IPS-15b (cell line): ENCODE measurements around the gene ASPSCR1.
A peak's percentile ranks its signal among the peaks of the same experiment; 100 is the strongest.

Experiments
- H3K27me3 ChIP-seq: one replicate; pipeline ENCODE4 v1.6.1; 2013; ENCODE audit warnings: low read length; ENCODE audit not compliant: control insufficient read depth, insufficient read depth
- H3K36me3 ChIP-seq: one replicate; pipeline ENCODE4 v1.6.1; 2013; ENCODE audit warnings: low read length; ENCODE audit not compliant: control insufficient read depth, insufficient read depth
- H3K4me1 ChIP-seq: one replicate; pipeline ENCODE4 v1.6.1; 2013; ENCODE audit warnings: mild to moderate bottlenecking, low read length; ENCODE audit not compliant: control insufficient read depth, insufficient read depth
- H3K4me3 ChIP-seq: one replicate; pipeline ENCODE4 v1.5.1; 2013; ENCODE audit warnings: low read depth, low read length
- H3K9ac ChIP-seq: one replicate; pipeline ENCODE4 v1.6.1; 2013; ENCODE audit warnings: low read depth, mild to moderate bottlenecking, low read length
- H3K9me3 ChIP-seq: one replicate; pipeline ENCODE4 v1.6.1; 2013; ENCODE audit warnings: mild to moderate bottlenecking, low read length; ENCODE audit not compliant: control insufficient read depth, insufficient read depth

ASPSCR1 gene

GRCh38 chr17:81966343-81967243 lies 10.8 kb upstream of the ASPSCR1 start:
- H3K27me3 ChIP-seq: peaks cover 47% of the 10 kb centered on the region
- peaks cover 8% of the 10 kb centered on the region for H3K4me1 ChIP-seq
- no peak overlapping the region for H3K9ac ChIP-seq
- no peaks in the 10 kb centered on the region for H3K9me3 ChIP-seq
- no peaks in the 10 kb centered on the region for H3K36me3 ChIP-seq
- H3K4me3 ChIP-seq: peak overlapping the region; percentile 16

DNA sequence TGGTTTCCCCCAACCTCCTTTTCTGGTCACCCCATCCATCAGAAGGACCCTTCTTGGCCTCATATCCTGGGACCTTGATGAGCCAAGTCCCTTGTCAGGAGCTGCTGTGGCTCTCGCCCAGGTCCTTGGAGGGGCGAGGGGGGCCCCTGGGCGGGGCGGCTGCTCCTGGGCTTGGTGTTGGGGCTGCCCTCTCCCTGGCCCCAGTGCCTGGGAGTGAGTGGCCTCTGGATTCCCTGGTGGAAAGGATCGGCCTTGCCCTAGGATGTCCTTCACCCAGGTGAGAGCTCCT lies 10.2 kb upstream of the ASPSCR1 start:
- no peak overlapping the region for H3K9ac ChIP-seq
- H3K4me3 ChIP-seq: peak overlapping the region; percentile 16
- peaks cover 8% of the 10 kb centered on the region for H3K4me1 ChIP-seq
- H3K36me3 ChIP-seq: no peaks in the 10 kb centered on the region
- peaks cover 42% of the 10 kb centered on the region for H3K27me3 ChIP-seq
- H3K9me3 ChIP-seq: no peaks in the 10 kb centered on the region

DNA sequence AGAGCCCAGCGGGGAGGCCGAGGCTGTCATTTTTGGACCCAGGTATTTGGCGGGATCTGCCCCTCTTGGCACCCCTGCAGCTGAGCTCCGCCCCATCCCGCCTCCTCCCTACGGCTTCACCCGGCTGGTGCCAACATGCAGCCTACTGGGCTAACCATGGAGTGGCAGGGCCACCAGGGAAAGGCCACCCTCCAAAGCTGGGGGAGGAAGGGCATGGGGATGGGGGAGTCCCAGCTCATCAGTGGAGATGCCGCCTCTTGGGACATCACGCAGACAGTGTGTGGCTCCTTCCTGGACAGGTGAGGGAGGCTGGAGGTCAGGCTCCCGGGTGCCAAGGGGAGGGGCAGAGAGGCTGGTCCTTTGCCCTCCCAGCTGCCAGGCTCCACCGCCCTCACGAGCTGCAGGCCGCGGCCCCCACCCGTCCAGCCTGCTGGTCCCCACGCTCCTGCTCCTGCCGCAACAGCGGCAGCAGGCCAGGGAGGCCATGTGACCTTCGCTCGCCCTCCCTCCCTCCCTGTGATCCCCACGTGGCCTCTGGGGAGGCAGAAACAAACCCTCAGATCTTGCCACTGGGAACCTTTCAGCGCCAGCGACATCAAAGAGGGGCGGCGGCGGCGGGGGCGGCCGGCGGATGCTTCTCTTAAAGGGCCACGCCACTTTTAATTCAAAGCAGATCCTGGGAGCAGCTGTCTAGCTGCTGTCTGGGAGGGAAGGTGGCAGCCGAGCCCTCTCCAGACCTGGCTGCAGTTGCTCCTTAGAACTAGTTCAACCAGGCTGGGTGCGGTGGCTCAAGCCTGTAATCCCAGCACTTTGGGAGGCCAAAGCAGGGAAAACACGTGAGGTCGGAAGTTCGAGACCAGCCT lies 9.7 kb upstream of the ASPSCR1 start:
- peaks cover 37% of the 10 kb centered on the region for H3K27me3 ChIP-seq
- H3K4me1 ChIP-seq: peaks cover 8% of the 10 kb centered on the region
- H3K9me3 ChIP-seq: no peaks in the 10 kb centered on the region
- H3K36me3 ChIP-seq: no peaks in the 10 kb centered on the region
- no peak overlapping the region for H3K9ac ChIP-seq
- peak overlapping the region; percentile 16 for H3K4me3 ChIP-seq

DNA sequence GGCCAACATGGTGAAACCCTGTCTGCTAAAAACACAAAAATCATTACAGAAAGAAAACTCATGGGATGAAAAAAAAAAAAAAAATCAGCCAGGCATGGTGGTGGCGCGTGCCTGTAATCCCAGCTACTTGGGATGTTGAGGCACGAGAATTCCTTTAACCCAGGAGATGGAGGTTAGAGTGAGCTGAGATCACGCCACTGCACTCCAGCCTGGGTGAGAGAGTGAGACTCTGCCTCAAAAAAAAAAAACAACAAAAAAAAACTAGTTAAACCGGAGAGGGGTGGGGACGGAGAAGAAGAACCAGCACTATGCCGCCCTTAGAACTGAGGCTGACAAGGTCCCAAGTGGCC lies 9.1 kb upstream of the ASPSCR1 start:
- Histone ChIP-seq H3K9ac (no peak overlapping the region), H3K4me3 (peak overlapping the region; percentile 13), H3K4me1 (peaks cover 8% of the 10 kb centered on the region), H3K9me3 (no peaks in the 10 kb centered on the region), H3K36me3 (no peaks in the 10 kb centered on the region), H3K27me3 (peaks cover 31% of the 10 kb centered on the region)

DNA sequence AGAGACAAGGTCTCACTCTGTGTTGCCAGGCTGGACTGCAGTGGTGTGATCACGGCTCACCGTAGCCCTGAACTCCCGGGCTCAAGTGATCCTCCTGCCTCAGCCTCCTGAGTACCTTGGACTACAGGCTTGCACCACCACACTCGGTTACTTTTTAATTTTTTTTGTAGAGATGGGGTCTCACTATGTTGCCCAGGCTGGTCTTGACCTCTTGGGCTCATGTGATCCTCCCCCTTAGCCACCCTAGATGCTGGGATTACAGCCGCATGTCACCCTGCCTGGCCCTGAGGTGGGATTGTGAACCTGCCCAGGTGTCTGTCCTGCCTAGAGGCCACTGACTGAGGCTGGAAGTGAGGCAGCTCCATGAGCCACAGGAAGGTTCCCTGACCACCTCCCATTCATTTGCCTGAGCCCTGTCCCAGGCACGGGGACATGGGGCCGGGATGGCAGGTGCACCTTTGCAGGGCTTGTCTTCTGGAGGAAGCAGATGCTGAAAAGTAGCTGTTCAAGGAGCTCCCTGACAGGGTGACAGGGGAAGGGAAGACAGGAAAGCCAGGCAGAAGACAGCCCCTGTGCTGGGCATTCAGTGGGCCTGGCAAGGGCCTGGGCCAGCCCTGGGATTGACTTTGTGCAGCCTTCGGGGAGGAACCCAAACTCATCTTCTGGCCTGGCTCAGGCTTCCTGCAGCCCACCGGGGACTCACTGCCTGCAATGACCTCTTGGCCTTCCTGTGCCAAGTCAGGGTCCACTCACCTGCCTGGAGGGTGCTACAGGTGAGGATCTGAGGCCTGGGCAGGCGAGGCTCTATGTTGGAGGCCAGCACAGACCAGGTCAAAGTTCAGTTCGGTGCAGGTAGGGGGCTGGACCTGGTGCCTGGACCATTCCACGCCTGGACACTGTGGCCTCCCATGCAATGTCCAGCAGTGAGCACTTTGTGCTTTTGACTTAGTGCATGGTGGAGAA lies 8.3 kb upstream of the ASPSCR1 start:
- H3K36me3 ChIP-seq: no peaks in the 10 kb centered on the region
- H3K4me3 ChIP-seq: no peak overlapping the region
- no peaks in the 10 kb centered on the region for H3K9me3 ChIP-seq
- H3K4me1 ChIP-seq: peaks cover 8% of the 10 kb centered on the region
- no peak overlapping the region for H3K9ac ChIP-seq
- H3K27me3 ChIP-seq: peaks cover 23% of the 10 kb centered on the region

GRCh38 chr17:81973432-81973831 lies 4.0 kb upstream of the ASPSCR1 start:
- no peaks in the 10 kb centered on the region for H3K4me1 ChIP-seq
- no peak overlapping the region for H3K9ac ChIP-seq
- no peaks in the 10 kb centered on the region for H3K9me3 ChIP-seq
- H3K36me3 ChIP-seq: no peaks in the 10 kb centered on the region
- no peak overlapping the region for H3K4me3 ChIP-seq
- H3K27me3 ChIP-seq: peaks cover 25% of the 10 kb centered on the region

- no peaks in the 10 kb centered on the region for H3K9me3 ChIP-seq
- H3K27me3 ChIP-seq: peaks cover 19% of the 10 kb centered on the region
- no peaks in the 10 kb centered on the region for H3K36me3 ChIP-seq
- H3K9ac ChIP-seq: peak overlapping the region; percentile 26
- H3K4me3 ChIP-seq: peak overlapping the region; percentile 77
- H3K4me1 ChIP-seq: peaks cover 2% of the 10 kb centered on the region
Observed at GRCh38 chr17:81976332-81977210, 858 bp upstream of the ASPSCR1 start.

DNA sequence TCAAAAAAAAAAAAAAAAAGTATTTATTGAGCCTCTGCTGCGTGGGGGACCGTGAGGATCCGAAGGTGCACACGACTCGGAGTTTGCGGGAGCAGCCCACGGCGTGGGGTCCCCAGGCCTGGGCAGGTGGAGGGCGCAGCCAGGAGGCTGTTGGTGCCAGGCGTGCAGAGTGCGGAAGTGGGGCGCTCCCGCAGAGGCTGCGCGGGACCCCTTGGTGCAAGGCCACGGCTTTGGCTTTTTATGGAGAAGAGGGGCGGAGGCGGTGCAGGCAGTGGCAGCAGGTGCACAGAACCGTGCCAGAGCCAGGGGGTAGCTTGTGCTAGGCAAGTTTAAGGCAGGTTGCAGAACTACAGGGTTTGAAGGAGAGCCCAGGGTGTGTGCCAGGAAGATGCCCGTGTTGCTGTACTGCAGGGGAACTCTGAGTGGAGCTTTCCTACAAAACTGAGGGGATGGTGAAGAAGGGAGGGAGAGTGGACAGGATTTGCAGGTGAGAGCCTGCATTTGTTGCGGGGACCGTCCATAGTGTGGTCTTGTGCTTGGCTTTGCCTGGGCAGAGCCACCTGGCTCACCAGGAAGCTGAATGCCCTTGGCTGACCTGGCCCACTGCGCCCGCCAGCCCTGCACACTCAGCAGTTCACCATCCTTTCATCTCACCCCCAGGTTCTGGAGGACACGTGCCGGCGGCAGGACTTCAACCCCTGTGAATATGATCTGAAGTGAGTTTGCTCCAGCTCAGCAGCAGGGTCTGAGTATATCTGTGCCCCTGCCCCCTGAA lies 1.3 kb downstream of the ASPSCR1 start:
- Histone ChIP-seq H3K4me1 (peaks cover 2% of the 10 kb centered on the region), H3K4me3 (peak overlapping the region; percentile 18), H3K9ac (no peak overlapping the region), H3K9me3 (no peaks in the 10 kb centered on the region), H3K27me3 (peaks cover 19% of the 10 kb centered on the region), H3K36me3 (peaks cover 6% of the 10 kb centered on the region)

GRCh38 chr17:81980122-81980521 lies 2.7 kb downstream of the ASPSCR1 start:
- peaks cover 2% of the 10 kb centered on the region for H3K4me1 ChIP-seq
- no peaks in the 10 kb centered on the region for H3K9me3 ChIP-seq
- peaks cover 17% of the 10 kb centered on the region for H3K27me3 ChIP-seq
- peaks cover 14% of the 10 kb centered on the region for H3K36me3 ChIP-seq
- no peak overlapping the region for H3K4me3 ChIP-seq
- no peak overlapping the region for H3K9ac ChIP-seq

- no peak overlapping the region for H3K4me3 ChIP-seq
- no peak overlapping the region for H3K9ac ChIP-seq
- H3K4me1 ChIP-seq: peaks cover 2% of the 10 kb centered on the region
- H3K36me3 ChIP-seq: peaks cover 21% of the 10 kb centered on the region
- H3K27me3 ChIP-seq: peaks cover 12% of the 10 kb centered on the region
- no peaks in the 10 kb centered on the region for H3K9me3 ChIP-seq
Observed at GRCh38 chr17:81980707-81981343, 3.4 kb downstream of the ASPSCR1 start.
